HG03108 (cell line): ENCODE results near the gene KCNMB2.
"Not testable (repeated sequence)": the region's sequence is repeated elsewhere in the genome, so short reads cannot be mapped to it uniquely, and the experiment has no call there.

Source experiments
- ATAC-seq: cut with Tn5 transposase; IDR thresholded peaks from one replicate; pipeline ENCODE4 v1.9.1; 2021; ENCODE audit warnings: moderate library complexity; ENCODE audit not compliant: unreplicated experiment

The KCNMB2 gene

DNA sequence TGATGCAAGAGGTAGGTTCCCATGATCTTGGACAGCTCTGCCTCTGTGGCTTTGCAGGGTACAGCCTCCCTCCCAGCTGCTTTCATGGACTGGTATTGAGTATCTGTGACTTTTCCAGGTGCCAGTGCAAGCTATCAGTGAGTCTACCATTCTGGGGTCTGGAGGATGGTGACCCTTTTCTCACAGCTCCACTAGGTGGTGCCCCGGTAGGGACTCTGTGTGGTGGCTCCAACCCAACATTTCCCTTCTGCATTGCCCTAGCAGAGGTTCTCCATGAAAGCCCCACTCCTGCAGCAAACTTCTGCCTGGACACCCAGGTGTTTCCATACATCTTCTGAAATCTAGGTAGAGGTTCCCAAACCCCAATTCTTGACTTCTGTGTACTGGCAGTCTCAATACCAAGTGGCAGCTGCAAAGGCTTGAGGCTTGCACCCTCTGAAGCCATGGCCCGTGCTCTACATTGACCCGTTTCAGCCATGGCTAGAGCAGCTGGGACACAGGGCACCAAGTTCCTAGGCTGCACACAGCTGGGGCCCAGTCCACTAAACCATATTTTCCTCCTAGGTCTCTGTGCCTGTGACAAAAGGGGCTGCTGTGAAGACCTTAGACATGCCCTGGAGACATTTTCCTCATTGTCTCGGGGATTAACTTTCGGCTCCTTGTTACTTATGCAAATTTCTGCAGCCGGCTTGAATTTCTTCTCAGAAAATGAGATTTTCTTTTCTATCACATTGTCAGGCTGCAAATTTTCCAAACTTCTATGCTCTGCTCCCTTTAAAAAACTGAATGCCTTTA is 209.8 kb downstream of the KCNMB2 start:
- not testable (repeated sequence) for ATAC-seq

DNA sequence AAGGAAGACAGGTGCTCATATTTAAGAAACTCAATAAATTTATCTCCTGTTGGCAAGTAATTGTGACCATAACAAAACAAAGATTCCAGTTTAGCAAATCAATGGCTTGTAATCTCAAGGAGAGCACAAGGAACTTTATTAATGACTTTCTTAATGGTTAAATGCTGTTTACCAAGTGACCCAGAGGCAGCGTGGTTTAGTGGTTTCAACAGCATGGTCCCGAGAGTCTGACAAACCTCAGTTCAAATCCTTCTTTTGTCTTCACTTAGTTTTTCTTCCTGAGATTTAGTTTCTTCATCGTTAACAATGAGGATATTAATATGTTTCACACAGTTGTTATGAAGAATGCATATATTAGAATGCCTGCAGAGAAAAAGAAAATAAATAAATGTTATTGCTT is 212.6 kb downstream of the KCNMB2 start:
- no peak for ATAC-seq

DNA sequence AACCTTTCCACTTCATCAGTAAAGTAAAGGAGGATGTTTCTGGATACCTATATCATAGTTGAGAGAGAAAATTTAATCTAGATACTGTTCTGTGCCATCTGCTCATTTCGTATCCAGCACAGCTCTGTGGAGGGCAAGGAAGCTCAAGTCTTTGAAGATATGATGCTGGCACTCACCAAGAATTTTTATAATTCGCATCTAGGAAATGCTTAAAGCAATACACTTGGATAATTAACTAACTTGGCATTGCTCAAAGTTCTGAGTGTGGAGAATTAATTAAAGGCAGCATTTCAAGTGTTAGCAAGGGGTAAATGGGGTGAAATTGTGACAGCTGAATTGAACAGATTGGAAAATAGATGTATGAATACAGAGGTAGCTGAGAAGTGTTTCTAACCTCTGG is 213.2 kb downstream of the KCNMB2 start:
- no peak for ATAC-seq

DNA sequence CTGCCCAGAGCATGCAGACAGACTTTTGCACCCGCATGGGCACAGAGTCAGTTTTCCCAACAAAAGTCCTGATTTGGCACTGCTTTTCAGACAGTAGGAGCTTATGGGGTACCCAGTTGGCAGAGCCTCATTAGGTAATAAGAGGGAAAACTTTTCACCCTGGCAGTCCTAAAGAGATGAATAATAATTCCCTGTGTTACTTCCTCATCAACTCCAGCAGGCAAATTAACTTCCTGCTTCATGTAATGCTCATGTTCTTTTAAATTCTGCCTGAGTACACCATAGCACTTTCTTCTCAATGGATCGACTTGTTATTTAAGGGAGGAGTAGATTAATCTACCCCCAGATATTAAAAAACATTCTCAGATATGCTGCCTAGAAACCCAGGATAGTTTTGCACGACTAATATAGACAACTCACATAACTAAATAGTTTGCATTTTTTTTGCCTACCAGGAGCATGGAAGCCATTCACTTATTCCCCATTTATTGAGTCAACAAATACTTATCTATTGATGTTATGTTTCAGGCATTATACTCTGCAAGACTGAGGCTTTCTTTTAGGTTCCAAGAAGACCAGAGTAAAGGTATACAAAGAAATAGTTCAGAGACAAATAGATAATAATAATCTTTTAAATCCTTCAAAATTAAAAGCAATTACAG is 214.5 kb downstream of the KCNMB2 start:
- no peak for ATAC-seq

DNA sequence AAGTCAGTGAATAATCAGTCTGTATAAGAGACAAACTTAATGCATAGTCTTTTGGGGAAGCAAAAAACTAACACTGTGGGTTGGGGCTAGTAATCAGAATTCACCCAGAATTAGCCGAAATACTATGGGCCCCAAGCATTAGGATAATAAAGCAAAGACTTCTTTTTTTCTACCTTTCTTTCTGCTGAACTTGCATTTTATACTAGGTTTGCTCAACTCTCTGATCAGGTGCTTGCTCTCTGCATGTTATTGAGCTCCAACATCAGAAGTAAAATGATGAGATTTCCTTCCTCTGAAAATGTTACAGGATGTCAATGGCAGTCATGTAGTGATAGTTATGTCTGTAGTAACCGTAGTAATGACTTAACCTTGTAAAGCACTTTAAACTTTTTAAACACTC is 216.6 kb downstream of the KCNMB2 start:
- ATAC-seq: no peak

DNA sequence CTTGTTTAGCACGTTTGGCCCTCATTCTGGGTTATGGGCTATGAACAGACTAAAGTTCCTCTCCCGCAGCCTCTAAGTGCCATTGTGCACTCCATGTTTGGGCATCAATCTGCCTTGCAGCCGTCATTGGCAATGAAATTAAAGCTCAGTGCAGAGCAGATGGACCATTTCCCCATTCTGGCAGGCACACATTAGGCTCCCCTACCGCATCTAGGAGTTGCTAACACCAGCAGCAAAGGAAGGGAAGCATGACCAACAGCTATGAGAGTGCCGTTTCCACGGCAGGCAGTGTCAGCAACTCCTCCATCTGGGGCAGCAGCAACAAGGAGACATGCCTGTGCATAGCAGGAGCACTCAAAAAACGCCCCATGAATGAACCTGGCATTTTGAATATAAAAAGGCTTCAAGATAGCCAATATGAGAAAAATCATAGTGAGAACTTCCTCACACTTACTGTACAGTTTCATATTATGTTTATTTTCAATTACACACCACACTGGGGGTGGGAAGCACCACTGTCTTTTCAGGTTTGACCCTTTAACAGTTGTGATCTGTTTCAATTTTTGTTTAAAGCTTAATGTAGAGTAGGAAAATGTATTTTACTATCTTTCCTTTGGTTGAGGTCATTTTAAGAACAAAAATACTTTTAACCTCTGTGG is 218.7 kb downstream of the KCNMB2 start:
- no peak for ATAC-seq

DNA sequence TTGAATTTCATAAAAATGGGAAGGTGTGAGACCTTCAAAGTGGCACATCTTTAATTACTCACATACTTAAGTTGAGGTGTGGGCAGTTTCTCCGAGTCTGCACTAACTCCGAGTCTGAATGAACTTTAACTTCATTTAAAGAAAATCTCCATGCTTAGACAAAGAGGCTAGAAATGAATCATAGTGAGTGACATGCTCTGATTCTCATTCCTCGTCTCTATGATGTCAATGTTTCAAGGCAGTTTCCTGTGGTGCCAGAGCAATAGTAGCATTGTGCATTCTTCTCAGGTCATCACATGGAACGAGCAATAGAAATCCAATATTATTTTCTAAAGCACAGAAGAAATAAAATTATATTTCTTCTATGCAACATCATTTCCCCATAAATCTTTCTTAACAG is 224.8 kb downstream of the KCNMB2 start:
- ATAC-seq: no peak

DNA sequence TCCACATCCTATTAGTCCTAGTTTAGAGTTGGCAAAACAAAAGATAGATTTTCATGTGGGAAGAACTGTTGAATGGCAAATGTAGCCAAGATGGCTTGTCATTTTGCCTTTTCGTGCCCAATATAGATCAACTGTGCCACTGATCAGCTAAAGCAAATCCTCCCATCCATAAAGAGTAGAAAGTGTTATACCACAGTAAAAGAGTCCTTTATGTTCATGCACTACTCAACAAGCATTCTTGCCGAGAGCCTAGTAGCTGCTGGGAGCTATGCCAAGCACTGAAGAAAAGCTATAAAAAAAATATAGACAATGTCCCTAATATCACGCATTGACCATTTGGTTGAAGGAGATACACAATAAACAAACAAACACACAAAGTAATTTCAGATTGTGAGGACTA is 225.2 kb downstream of the KCNMB2 start:
- no peak for ATAC-seq

DNA sequence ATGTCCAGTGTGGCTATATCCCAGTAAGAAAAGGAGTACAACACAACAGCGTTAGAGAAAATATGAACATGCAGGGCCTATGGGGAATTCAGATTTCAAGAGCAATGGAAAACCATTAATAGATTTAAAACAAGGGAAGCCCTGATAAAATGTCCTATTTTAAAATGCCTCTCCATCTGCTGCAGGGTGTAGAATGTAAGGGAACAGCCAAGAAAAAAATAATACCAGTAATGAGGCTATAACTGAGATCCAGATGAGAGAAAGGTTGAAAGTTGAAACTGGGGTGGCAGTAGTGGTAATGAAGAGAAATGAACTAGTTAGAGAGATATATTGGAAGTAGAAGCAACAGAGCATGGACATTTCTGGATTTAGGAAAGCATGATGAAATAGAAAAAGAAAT is 226.1 kb downstream of the KCNMB2 start:
- ATAC-seq: no peak

DNA sequence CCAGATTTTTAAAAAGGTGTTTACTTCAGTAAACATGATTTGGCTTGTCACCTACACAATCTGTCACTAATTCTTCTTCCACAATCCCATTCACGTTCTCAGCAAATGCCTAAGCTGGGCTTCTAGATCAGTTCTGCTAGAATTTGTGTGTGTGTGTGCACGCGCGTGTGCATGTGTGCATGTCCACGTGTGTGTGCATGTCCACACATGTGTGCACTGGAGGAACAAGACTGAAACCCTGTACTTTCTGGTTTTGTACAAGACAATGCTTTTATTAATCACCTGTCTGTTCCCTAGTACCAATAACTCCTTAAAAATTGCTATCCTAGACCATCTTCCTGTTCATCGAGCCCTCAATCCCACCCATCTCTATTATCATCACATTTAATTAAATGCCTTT is 229.2 kb downstream of the KCNMB2 start:
- no peak for ATAC-seq

DNA sequence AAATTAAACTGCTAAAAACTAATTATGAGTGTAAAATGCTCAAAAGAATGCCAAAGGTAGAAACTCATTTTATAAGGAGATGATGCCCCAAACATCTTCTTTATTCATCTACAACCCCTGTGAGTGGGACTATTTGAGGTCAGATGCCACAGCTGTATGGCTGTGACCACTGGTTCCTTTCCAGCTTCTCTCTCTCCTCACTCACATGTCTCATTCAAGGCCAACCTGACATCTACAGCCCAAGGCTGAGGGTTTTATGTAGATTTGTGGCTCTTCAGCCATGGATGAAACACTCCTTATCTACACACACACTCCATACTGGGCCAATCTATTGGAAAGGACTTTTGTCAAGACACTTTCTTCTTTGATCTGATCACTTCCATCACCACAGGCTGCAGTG is 231.3 kb downstream of the KCNMB2 start:
- ATAC-seq: no peak

DNA sequence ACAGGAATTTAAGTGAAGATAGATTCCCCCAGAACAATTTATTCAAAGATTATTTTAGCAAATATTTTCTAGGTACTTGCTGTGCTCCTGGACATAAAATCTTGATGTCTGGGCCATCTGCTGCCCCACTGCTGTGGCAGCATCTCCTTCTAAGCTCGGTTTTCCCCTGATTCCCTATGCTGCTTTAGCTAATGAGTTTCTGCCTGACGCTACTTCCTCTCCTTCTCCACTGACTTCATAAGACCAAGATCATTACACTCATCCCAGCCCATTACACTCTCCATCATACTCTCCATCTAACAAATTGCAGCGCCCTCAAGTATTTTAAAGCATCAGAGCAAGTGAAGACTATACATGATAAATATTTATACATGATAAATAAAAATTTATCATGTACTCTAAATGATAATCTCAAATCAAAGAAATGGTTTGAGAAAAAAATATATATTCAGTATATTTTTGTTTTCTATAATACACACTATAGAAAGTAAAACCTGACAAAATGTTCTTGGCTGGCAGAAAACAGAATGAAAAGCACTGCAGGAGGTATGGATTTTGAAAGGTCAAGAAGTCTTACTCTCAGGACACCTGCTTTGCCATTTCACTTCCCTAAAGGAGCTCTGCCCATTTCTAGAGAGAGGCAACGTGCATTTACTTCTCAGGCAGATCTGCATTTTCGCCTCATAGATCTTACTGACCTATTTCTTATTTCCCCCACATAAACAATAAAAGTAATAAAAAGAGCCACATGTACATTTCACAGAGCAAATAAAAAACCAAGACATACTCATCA is 232.0 kb downstream of the KCNMB2 start:
- ATAC-seq: peak; percentile 55

DNA sequence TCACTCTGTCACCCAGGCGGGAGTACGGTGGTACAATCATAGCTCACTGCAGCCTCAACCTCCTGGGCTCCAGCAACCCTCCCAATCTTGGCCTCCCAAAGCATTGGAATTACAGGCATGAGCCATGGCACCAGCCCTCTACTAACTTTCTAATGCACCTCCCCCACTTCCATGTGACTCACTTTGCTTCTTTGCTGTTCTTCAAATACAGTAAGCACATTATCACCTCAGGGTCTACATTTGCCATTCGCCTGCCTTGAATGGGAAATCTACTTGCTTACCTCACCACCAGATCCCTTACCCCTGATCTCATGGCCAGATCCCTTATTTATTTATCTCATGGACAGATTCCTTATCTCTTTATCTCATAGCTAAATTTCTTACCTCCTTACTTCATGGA is 235.3 kb downstream of the KCNMB2 start:
- no peak for ATAC-seq

DNA sequence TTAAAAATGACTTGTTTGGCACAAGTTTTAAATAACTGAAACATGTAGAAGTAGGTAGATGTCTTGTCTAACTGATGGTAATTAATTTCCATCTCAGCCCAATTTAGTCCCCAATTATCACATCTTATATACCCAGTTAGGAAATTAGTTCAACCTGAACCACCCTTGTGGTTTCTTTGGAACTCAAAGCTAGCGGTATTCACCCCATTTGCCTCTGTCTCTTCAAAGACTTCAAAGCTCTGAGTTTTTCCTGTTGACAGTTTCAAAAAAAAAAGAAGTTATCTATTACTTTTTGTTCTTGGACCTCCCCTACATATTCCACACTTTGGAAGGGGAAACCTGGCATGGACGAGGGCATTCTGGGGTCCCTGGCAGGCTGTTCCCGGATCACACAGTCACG is 236.5 kb downstream of the KCNMB2 start:
- ATAC-seq: no peak

DNA sequence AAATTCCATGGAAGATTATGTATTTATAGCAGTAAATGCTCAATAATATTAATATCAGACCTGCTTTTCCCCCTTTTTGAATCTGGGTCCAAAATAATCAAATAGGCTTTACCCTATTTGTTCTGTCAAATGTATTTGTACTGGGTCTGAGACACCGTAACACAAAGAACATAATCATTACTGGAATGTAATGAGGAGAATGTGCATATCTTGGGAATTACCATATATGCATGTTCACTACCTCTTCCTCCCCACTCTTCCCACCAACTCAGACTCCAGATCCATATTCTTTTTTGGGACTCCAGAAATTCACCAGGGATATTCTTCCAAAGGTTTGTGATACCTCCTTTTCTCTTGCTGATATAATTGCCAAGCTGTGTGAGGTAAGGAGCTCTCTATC is 237.1 kb downstream of the KCNMB2 start:
- no peak for ATAC-seq

DNA sequence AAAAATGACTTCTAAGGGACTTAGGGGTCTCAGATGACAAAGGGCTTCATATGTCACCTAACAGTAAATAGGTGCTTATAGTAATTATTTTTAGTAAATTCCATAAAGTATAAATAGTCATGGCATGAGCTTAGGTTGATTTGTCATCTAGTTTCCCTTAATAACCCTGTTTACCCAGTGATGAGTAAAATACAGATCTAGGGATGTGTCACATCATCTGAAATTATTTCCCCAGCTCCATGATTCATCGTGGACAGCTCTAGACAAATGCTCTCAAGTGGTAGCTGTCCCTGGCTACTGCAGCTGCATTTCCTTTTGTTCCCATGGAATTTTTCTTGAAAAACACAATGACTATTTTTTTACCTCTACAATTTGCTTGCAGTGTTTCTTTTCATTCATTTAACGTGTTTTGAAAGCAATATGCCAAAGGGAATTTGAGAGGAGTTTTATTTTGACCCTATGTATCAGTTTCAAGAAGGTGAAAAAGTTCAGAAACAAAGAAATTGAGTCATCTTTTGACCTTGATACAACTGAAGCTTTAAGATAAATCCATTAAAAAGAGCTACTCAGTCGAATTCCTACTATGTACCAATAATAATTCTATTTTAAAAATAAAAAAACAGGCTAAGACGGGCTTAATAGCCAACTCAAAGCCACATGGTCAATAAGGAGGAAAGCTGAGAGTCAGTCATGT is 241.6 kb downstream of the KCNMB2 start:
- ATAC-seq: no peak

DNA sequence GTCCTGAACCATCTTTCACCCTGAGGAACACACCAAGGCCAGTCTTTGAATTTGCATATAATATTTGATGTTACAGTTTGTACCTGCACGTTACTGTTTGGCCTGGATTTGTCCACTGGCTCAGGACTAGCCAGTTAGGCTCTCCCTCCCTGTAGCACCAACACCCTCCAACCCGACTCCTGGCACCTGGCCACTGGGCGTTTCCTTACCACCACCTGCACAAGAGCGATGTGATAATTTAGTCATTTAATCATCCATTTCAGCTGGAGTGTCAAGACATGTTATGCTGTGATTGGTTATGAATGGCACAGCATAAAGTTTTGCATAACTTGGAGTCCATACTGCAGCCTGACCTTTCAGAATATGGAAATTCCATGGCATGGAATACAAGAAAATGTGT is 242.4 kb downstream of the KCNMB2 start:
- no peak for ATAC-seq

DNA sequence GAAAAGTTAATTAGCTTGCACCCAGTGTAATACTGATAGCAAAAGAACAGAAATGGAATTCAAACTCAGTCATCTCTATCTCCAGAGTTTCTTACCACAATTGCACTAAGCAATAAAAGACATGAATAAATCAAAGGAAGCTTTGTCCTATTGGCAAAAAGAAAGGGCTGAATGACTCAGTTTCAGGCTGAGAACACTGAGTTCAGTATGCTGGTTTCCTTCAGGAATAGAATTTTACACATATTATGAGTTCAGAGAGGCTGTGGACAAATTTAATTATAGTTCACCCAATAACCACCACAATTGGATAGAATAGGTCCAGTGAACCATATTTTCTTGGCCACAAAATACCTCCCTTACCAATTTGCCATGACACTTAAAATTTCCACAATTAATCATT is 249.7 kb downstream of the KCNMB2 start:
- ATAC-seq: no peak

DNA sequence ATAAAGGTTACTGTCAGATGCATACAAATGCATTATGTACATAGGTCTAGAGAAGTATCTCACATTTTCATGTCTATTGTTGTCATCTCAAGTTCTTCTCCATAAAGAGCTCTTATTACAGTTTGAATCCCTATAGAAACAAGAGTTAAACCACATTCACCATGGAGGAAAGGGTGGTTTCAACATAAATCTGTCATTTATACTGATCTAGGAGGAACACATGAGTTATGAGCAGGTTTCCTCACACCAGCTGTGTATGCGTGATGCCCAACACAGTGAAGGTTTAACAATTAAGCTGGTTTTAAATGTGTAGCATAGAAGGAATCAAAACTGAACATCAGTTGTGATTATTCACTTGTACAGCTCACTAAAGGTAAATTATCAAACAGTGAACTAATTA is 251.7 kb downstream of the KCNMB2 start:
- no peak for ATAC-seq

DNA sequence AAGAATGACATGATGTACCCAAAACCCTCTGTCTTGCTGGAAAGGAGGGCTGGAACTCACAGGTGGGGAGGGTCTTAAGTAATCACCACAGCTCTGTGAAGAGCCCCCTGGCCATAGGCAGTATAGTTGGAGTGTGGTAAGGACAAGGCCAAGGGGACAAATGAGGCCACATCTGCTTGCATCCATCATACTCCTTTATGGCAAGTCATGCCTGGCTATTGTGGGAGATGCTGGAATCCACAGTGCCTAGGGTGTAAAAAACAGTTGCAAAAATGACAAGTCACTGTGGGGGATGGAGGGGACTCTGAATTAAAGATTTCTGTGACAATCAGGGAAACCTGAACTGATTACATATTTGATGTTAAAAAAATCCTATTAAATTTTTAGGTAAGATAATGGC is 258.5 kb downstream of the KCNMB2 start:
- no peak for ATAC-seq

DNA sequence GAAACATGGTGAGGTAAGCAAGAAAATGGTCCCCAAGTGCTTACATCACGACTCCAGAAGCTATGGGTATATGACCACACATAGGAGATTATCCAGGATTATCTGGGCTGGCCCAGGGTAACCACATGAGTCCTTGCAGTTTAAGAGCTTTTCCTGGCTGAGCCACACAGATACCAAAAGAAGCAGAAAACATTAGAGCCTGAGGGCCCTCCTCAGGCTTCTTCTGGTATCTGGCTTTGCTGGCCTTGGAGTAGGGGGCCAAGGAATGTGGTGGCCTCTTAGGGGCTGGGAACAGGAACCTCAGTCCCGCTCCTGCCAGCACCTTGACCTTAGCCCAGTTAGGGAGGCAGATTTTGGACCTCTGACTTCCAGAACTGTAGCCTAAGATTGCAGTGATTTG is 259.1 kb downstream of the KCNMB2 start:
- no peak for ATAC-seq
